Upper lobe of left lung (tissue), 6 donors: ENCODE measurements around the gene CDC45. TPM values are rescaled to one million over a fixed set of nuclear protein-coding genes. Genes with fewer than 3 reads are reported as not detected.
A peak's percentile ranks its signal among the peaks of the same experiment; 100 is the strongest.

Source experiments
- ATAC-seq, 2 donors: fragments of 200-7000 bp; cut with Tn5 transposase; one replicate each; pipeline ENCODE4 v1.9.1; 2022; ENCODE audit warnings: mild to moderate bottlenecking in 2 of 2, moderate library complexity in 2 of 2; ENCODE audit not compliant: low FRiP score in 2 of 2
- DNase-seq, 2 donors: peaks; one replicate each; pipeline ENCODE4 v3.0.0-alpha.2; 2019 to 2020
- H3K27ac ChIP-seq, 4 donors: fragments of 200-600 bp; sonication (generic); one replicate each; pipeline ENCODE4 v1.5.1; 2016 to 2019
- H3K27me3 ChIP-seq, 4 donors: fragments of 200-600 bp; sonication (generic); one replicate each; pipeline ENCODE4 v1.5.1; 2017 to 2019
- H3K36me3 ChIP-seq, 4 donors: fragments of 200-600 bp; sonication (generic); one replicate each; pipeline ENCODE4 v1.5.1; 2016 to 2019
- H3K4me1 ChIP-seq, 4 donors: fragments of 200-600 bp; sonication (generic); one replicate each; pipeline ENCODE4 v1.5.1; 2018 to 2019
- H3K4me3 ChIP-seq, 4 donors: fragments of 200-600 bp; sonication (generic); one replicate each; pipeline ENCODE4 v1.5.1; 2017 to 2019; ENCODE audit warnings: mild to moderate bottlenecking in 2 of 4, moderate library complexity in 1 of 4
- H3K9me3 ChIP-seq, 4 donors: fragments of 200-600 bp; sonication (generic); one replicate each; pipeline ENCODE4 v1.5.1; 2018 to 2019
- CTCF ChIP-seq, 6 experiments: fragments of 450-650 bp in 4 of 6; fragments of 200-600 bp in 2 of 6; sonication (generic) in 2 of 6; IDR thresholded peaks; one replicate each; pipeline ENCODE4 v1.5.1; 2016 to 2019; ENCODE audit warnings: antibody characterized with exemption in 6 of 6
- EP300 ChIP-seq, 4 donors: sonication (generic); formaldehyde crosslinking; IDR thresholded peaks; one replicate each; pipeline ENCODE4 v1.5.1; 2017; ENCODE audit warnings: antibody characterized with exemption in 4 of 4, control low read depth in 2 of 4
- POLR2A ChIP-seq, 4 donors: fragments of 450-650 bp; IDR thresholded peaks; one replicate each; pipeline ENCODE4 v1.5.1; 2016 to 2017; ENCODE audit warnings: antibody characterized with exemption in 4 of 4, mild to moderate bottlenecking in 2 of 4
- POLR2AphosphoS5 ChIP-seq, 2 donors: sonication (generic); formaldehyde crosslinking; IDR thresholded peaks; one replicate each; pipeline ENCODE4 v1.5.1; 2017; ENCODE audit warnings: antibody characterized with exemption in 2 of 2
- WGBS, 2 donors: methylation state at CpG; one replicate each; pipeline ENCODE4 v1.1.5; 2017 to 2018; 5-methylcytosine and 5-hydroxymethylcytosine counted together
- total RNA-seq, 6 donors: library from RNA; depleted of rRNA in 4 of 6; stranded (reverse); fragments of >200 nt in 4 of 6; gene quantifications; one replicate each; pipeline versions ENCODE4 v1.1.0 to v1.2.1, GENCODE V29; 2016 to 2021
- donor health status: DM: no; HTN: no; CAD: no; lungs with moderate emphysema.
- donor health status: DM: no; HTN: yes; CAD: no; lungs with severe emphysema.

The CDC45 gene
- total RNA-seq, 6 donors from 2014 or later: 0.44 to 3.2 (median 1.8) TPM; not detected in 1

DNA sequence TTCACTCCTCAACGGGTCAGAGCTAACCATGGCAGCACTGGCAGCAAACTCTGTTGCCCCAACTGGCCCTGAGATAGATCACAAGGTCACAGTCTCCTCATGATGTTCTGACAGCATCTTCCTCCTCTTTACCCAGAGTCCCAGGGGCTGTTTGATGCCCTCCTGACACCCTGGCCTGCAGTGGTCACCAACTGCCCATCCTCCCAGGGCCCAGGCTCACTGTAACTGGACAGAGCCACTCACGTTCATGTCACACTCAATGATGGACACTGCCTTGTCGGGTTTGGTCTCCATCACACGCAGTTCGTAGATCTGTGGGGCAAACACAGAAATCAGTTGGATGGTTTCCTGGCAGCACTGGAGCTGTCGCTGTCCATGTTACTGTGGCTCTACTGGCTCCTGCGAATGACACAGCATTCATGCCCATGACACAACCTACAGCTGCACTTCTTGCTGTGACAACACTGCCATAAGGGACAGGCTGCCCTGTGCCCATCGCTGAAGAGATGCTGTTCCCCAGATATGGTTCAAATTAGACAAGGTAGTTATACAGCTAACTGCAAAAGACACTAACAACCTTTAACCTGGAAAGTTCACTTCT lies 21.8 kb upstream of the CDC45 start:
- peak in 1 of 2 donors; percentile 10 for DNase-seq
- Histone ChIP-seq H3K9me3 (no peaks in the 10 kb centered on the region), H3K36me3 (peaks cover 20 to 90% (median 72%) of the 10 kb centered on the region in 4 donors), H3K27me3 (no peaks in the 10 kb centered on the region), H3K27ac (no peak overlapping the region), H3K4me1 (no peaks in the 10 kb centered on the region), H3K4me3 (no peak overlapping the region)
- ATAC-seq: no peak
- 94% methylated on average over 8 of the region's 8 CpGs for WGBS, 2 donors
- TF ChIP-seq EP300 (IDR thresholded peaks at IDR 0.05) (no peak), POLR2A (IDR thresholded peaks at IDR 0.05) (no peak), POLR2AphosphoS5 (IDR thresholded peaks at IDR 0.05) (no peak), CTCF (IDR thresholded peaks at IDR 0.05) (no peak)

- WGBS, 2 donors: 87 to 92% methylated on average over 2 of the region's 2 CpGs
- no peak for ATAC-seq
- no peak for TF ChIP-seq POLR2A (IDR thresholded peaks at IDR 0.05)
- TF ChIP-seq CTCF (IDR thresholded peaks at IDR 0.05): no peak
- TF ChIP-seq POLR2AphosphoS5 (IDR thresholded peaks at IDR 0.05): no peak
- no peak for TF ChIP-seq EP300 (IDR thresholded peaks at IDR 0.05)
- DNase-seq: no peak
- Histone ChIP-seq H3K27me3 (no peaks in the 10 kb centered on the region), H3K9me3 (no peaks in the 10 kb centered on the region), H3K4me1 (no peaks in the 10 kb centered on the region), H3K4me3 (no peak overlapping the region), H3K36me3 (peaks cover 15 to 90% (median 64%) of the 10 kb centered on the region in 4 donors), H3K27ac (no peak overlapping the region)
Observed at GRCh38 chr22:19460036-19460435, 19.7 kb upstream of the CDC45 start.

DNA sequence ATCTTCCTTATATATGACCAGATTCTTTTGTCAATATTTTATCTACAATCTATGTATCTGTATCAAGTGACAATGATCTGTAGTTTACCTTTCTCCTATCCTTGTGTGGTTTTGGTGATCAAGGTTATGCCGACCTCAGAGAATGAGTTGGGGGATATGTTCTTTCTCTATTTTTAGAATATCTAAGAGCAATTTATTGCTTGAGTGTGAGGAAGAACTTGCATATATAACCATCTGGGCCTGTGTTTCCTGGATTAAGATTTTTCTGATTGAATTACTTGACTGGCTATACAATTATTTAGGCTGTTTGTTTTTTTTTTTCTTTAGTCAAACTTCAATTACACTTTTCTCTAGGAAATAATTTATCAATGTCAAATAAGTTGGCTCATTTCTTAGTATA lies 18.2 kb upstream of the CDC45 start:
- H3K9me3 ChIP-seq: no peaks in the 10 kb centered on the region
- peaks cover 12 to 90% (median 65%) of the 10 kb centered on the region in 4 donors for H3K36me3 ChIP-seq
- no peak overlapping the region for H3K4me3 ChIP-seq
- DNase-seq (no peak), ATAC-seq (no peak)
- no peaks in the 10 kb centered on the region for H3K4me1 ChIP-seq
- TF ChIP-seq POLR2A (IDR thresholded peaks at IDR 0.05) (no peak), EP300 (IDR thresholded peaks at IDR 0.05) (no peak), CTCF (IDR thresholded peaks at IDR 0.05) (no peak), POLR2AphosphoS5 (IDR thresholded peaks at IDR 0.05) (no peak)
- no peaks in the 10 kb centered on the region for H3K27me3 ChIP-seq
- no peak overlapping the region for H3K27ac ChIP-seq
- WGBS, 2 donors: 90 to 96% methylated on average over 1 of the region's 1 CpG

DNA sequence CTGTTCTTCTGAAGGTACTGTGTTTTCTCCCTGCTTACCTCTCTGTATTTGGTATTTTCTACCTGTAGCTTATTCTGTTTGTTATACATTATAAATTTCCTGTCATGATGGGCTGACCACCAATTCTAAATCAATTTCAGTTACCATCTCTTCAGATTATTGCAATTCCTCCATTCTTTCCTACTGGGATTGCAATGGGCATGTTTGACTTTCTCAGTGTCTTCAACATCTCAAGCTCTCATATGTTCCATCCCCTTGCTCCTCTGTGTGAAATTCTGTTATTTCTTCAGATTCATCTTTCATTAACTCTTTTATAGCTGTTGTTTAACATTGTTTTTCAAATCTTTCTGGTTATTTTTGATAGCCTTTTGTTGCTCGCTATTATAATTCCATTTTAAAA lies 16.7 kb upstream of the CDC45 start:
- TF ChIP-seq CTCF (IDR thresholded peaks at IDR 0.05) (no peak), EP300 (IDR thresholded peaks at IDR 0.05) (no peak), POLR2A (IDR thresholded peaks at IDR 0.05) (no peak), POLR2AphosphoS5 (IDR thresholded peaks at IDR 0.05) (no peak)
- no peak overlapping the region for H3K4me3 ChIP-seq
- ATAC-seq (no peak), DNase-seq (no peak)
- 100% methylated on average over 1 of the region's 1 CpG for WGBS, 2 donors
- no peaks in the 10 kb centered on the region for H3K9me3 ChIP-seq
- peaks cover 25 to 90% (median 68%) of the 10 kb centered on the region in 4 donors for H3K36me3 ChIP-seq
- H3K4me1 ChIP-seq: no peaks in the 10 kb centered on the region
- H3K27me3 ChIP-seq: no peaks in the 10 kb centered on the region
- no peak overlapping the region for H3K27ac ChIP-seq
